Skeletal muscle satellite cell (primary cell): ENCODE measurements around the gene PANX2.
"Not testable (repeated sequence)": the region's sequence is repeated elsewhere in the genome, so short reads cannot be mapped to it uniquely, and the experiment has no call there.

Experiments
- H3K27me3 ChIP-seq: 2 replicates; pipeline ENCODE4 v1.7.0; 2013; ENCODE audit warnings: low read length; ENCODE audit not compliant: control insufficient read depth, insufficient read depth
- H3K36me3 ChIP-seq: 2 replicates; pipeline ENCODE4 v1.7.0; 2013; ENCODE audit warnings: mild to moderate bottlenecking, control low read depth, low read length; ENCODE audit not compliant: insufficient read depth
- H3K4me1 ChIP-seq: 2 replicates; pipeline ENCODE4 v1.7.0; 2013; ENCODE audit warnings: low read length; ENCODE audit not compliant: control insufficient read depth, insufficient read depth
- H3K4me2 ChIP-seq: 2 replicates; pipeline ENCODE4 v1.7.0; 2013; ENCODE audit warnings: mild to moderate bottlenecking, low read length
- H3K4me3 ChIP-seq: 2 replicates; pipeline ENCODE4 v1.7.0; 2013; ENCODE audit warnings: low read length
- H3K9ac ChIP-seq: 2 replicates; pipeline ENCODE4 v1.7.0; 2013; ENCODE audit warnings: mild to moderate bottlenecking, low read depth, low read length, moderate library complexity
- H3K9me3 ChIP-seq: replicated peaks from 2 replicates; pipeline ENCODE4 v1.7.0; 2013; ENCODE audit warnings: mild to moderate bottlenecking, control low read depth, low read length

PANX2 gene

GRCh38 chr22:50138988-50139387 lies 31.5 kb upstream of the PANX2 start:
- no peaks in the 10 kb centered on the region for H3K4me1 ChIP-seq
- no peak overlapping the region for H3K4me2 ChIP-seq
- no peak overlapping the region for H3K9ac ChIP-seq
- H3K4me3 ChIP-seq: no peak overlapping the region
- H3K27me3 ChIP-seq: peaks cover 60% of the 10 kb centered on the region
- no peaks in the 10 kb centered on the region for H3K9me3 ChIP-seq
- no peaks in the 10 kb centered on the region for H3K36me3 ChIP-seq

- peaks cover 58% of the 10 kb centered on the region for H3K27me3 ChIP-seq
- no peaks in the 10 kb centered on the region for H3K4me1 ChIP-seq
- no peak overlapping the region for H3K4me3 ChIP-seq
- H3K4me2 ChIP-seq: no peak overlapping the region
- no peaks in the 10 kb centered on the region for H3K9me3 ChIP-seq
- no peaks in the 10 kb centered on the region for H3K36me3 ChIP-seq
- no peak overlapping the region for H3K9ac ChIP-seq
Observed at GRCh38 chr22:50139843-50140415, 30.6 kb upstream of the PANX2 start.

- no peak overlapping the region for H3K4me3 ChIP-seq
- peaks cover 63% of the 10 kb centered on the region for H3K27me3 ChIP-seq
- H3K4me2 ChIP-seq: no peak overlapping the region
- H3K9ac ChIP-seq: no peak overlapping the region
- H3K4me1 ChIP-seq: no peaks in the 10 kb centered on the region
- no peaks in the 10 kb centered on the region for H3K9me3 ChIP-seq
- H3K36me3 ChIP-seq: no peaks in the 10 kb centered on the region
Observed at GRCh38 chr22:50140615-50141014, 29.9 kb upstream of the PANX2 start.

- no peaks in the 10 kb centered on the region for H3K4me1 ChIP-seq
Observed at GRCh38 chr22:50141462-50141861, 29.1 kb upstream of the PANX2 start.

GRCh38 chr22:50141891-50142363 lies 28.6 kb upstream of the PANX2 start:
- H3K4me2 ChIP-seq: no peak overlapping the region
- no peaks in the 10 kb centered on the region for H3K4me1 ChIP-seq
- no peak overlapping the region for H3K4me3 ChIP-seq
- H3K27me3 ChIP-seq: peaks cover 55% of the 10 kb centered on the region
- no peaks in the 10 kb centered on the region for H3K36me3 ChIP-seq
- H3K9me3 ChIP-seq: no peaks in the 10 kb centered on the region
- no peak overlapping the region for H3K9ac ChIP-seq

More at GRCh38 chr22:50141462-50141861, 29.1 kb upstream of the PANX2 start:
- H3K9ac ChIP-seq: no peak overlapping the region
- H3K27me3 ChIP-seq: peaks cover 59% of the 10 kb centered on the region
- H3K4me3 ChIP-seq: no peak overlapping the region
- H3K36me3 ChIP-seq: no peaks in the 10 kb centered on the region
- no peak overlapping the region for H3K4me2 ChIP-seq
- H3K9me3 ChIP-seq: no peaks in the 10 kb centered on the region

- Histone ChIP-seq H3K9ac (no peak overlapping the region), H3K9me3 (no peaks in the 10 kb centered on the region), H3K36me3 (no peaks in the 10 kb centered on the region), H3K4me2 (no peak overlapping the region), H3K4me1 (no peaks in the 10 kb centered on the region), H3K27me3 (peaks cover 51% of the 10 kb centered on the region), H3K4me3 (no peak overlapping the region)
Observed at GRCh38 chr22:50143096-50143495, 27.4 kb upstream of the PANX2 start.

- Histone ChIP-seq H3K4me1 (no peaks in the 10 kb centered on the region), H3K4me3 (no peak overlapping the region), H3K4me2 (no peak overlapping the region), H3K9me3 (no peaks in the 10 kb centered on the region), H3K9ac (no peak overlapping the region), H3K36me3 (no peaks in the 10 kb centered on the region), H3K27me3 (peaks cover 47% of the 10 kb centered on the region)
Observed at GRCh38 chr22:50144005-50144614, 26.4 kb upstream of the PANX2 start.

GRCh38 chr22:50145721-50146438 lies 24.7 kb upstream of the PANX2 start:
- no peak overlapping the region for H3K4me2 ChIP-seq
- H3K4me1 ChIP-seq: no peaks in the 10 kb centered on the region
- H3K36me3 ChIP-seq: no peaks in the 10 kb centered on the region
- H3K4me3 ChIP-seq: no peak overlapping the region
- H3K9ac ChIP-seq: no peak overlapping the region
- H3K27me3 ChIP-seq: peaks cover 46% of the 10 kb centered on the region
- no peaks in the 10 kb centered on the region for H3K9me3 ChIP-seq

- Histone ChIP-seq H3K9me3 (no peaks in the 10 kb centered on the region), H3K4me3 (no peak overlapping the region), H3K36me3 (no peaks in the 10 kb centered on the region), H3K4me2 (no peak overlapping the region), H3K27me3 (peaks cover 46% of the 10 kb centered on the region), H3K9ac (no peak overlapping the region), H3K4me1 (no peaks in the 10 kb centered on the region)
Observed at GRCh38 chr22:50146439-50147238, 23.9 kb upstream of the PANX2 start.

GRCh38 chr22:50147258-50148165 lies 23.0 kb upstream of the PANX2 start:
- H3K4me3 ChIP-seq, H3K9me3 ChIP-seq, H3K36me3 ChIP-seq, H3K9ac ChIP-seq, H3K4me2 ChIP-seq, H3K4me1 ChIP-seq: not testable (repeated sequence)
- peaks cover 45% of the 10 kb centered on the region for H3K27me3 ChIP-seq

GRCh38 chr22:50148166-50148500 lies 22.4 kb upstream of the PANX2 start:
- Histone ChIP-seq H3K36me3 (no peaks in the 10 kb centered on the region), H3K4me3 (no peak overlapping the region), H3K9me3 (no peaks in the 10 kb centered on the region), H3K9ac (no peak overlapping the region), H3K4me1 (no peaks in the 10 kb centered on the region), H3K27me3 (peaks cover 45% of the 10 kb centered on the region), H3K4me2 (no peak overlapping the region)
